Mucosa of descending colon (tissue), 3 donors: ENCODE measurements around the gene SYNPR. TPM values are rescaled to one million over a fixed set of nuclear protein-coding genes. Genes with fewer than 3 reads are reported as not detected.

Source experiments
- ATAC-seq: fragments of 200-7000 bp; cut with Tn5 transposase; one replicate; pipeline ENCODE4 v1.9.1; 2020; ENCODE audit warnings: mild to moderate bottlenecking, moderate library complexity
- DNase-seq, 3 donors: peaks; one replicate each; pipeline ENCODE4 v3.0.0-alpha.2; 2020
- H3K36me3 ChIP-seq: fragments of 200-600 bp; one replicate; pipeline ENCODE4 v1.8.0; 2021; ENCODE audit warnings: low read depth, mild to moderate bottlenecking
- H3K4me1 ChIP-seq: fragments of 200-600 bp; one replicate; pipeline ENCODE4 v1.8.0; 2021; ENCODE audit warnings: low read depth, mild to moderate bottlenecking
- H3K4me3 ChIP-seq: fragments of 200-600 bp; one replicate; pipeline ENCODE4 v1.8.0; 2021; ENCODE audit warnings: mild to moderate bottlenecking
- H3K9me3 ChIP-seq: fragments of 200-600 bp; one replicate; pipeline ENCODE4 v1.8.0; 2021; ENCODE audit warnings: mild to moderate bottlenecking
- intact Hi-C, 2 donors: fragments of 100-400 bp; cut with DNase I in 1 of 2; cut with micrococcal nuclease in 1 of 2; formaldehyde crosslinking; loops; one replicate each; pipeline versions ENCODE4 v1.11.0 to v1.11.1; 2022; cut with DNase I, micrococcal nuclease
- total RNA-seq, 3 donors: library from RNA; stranded (reverse); fragmentation: NEBNext Ultra II Directional in 2 of 3; extraction: Animal tissue kit (Norgen Biotek cat#: 25700) in 2 of 3; gene quantifications; one replicate each; pipeline versions ENCODE4 v1.2.1 to v1.2.4, GENCODE V29; 2021 to 2023
- TF ChIP-seq, protein P1 (sequence below): fragments of 200-600 bp; IDR thresholded peaks from one replicate; pipeline ENCODE4 v1.8.0; 2022; ENCODE audit warnings: antibody characterized with exemption, mild to moderate bottlenecking
- donor health status: DM: no; HTN: no; CAD: no; lungs with moderate emphysema.
- donor health status: DM: no; HTN: no; CAD: no.
- donor health status: DM: no; HTN: yes; CAD: no.

Gene SYNPR
- total RNA-seq, 3 donors from 2014 or later = not detected

DNA sequence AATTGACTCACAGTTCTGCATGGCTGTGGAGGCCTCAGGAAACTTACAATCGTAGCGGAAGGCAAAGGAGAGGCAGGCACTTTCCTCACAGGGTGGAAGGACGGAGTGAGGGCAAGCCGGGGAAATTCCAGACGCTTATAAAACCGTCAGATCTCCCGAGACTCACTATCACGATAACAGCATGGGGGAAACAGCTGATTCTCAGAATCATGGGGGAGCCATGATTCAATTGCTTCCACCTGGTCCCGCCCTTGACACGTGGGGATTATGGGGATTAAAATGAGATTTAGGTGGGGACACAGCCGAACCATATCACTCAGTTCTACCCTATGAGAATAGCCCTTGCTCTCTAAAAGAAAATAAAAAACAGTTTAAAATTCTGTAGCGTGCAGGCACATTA lies 13.4 kb upstream of the SYNPR start:
- DNase-seq (no peak), ATAC-seq (no peak)
- intact Hi-C loops = no loop called here
- H3K4me1 ChIP-seq = no peaks in the 10 kb centered on the region
- no peak overlapping the region for H3K4me3 ChIP-seq
- no peaks in the 10 kb centered on the region for H3K36me3 ChIP-seq
- no peaks in the 10 kb centered on the region for H3K9me3 ChIP-seq
- TF ChIP-seq, protein P1, sequence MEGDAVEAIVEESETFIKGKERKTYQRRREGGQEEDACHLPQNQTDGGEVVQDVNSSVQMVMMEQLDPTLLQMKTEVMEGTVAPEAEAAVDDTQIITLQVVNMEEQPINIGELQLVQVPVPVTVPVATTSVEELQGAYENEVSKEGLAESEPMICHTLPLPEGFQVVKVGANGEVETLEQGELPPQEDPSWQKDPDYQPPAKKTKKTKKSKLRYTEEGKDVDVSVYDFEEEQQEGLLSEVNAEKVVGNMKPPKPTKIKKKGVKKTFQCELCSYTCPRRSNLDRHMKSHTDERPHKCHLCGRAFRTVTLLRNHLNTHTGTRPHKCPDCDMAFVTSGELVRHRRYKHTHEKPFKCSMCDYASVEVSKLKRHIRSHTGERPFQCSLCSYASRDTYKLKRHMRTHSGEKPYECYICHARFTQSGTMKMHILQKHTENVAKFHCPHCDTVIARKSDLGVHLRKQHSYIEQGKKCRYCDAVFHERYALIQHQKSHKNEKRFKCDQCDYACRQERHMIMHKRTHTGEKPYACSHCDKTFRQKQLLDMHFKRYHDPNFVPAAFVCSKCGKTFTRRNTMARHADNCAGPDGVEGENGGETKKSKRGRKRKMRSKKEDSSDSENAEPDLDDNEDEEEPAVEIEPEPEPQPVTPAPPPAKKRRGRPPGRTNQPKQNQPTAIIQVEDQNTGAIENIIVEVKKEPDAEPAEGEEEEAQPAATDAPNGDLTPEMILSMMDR = no peak

DNA sequence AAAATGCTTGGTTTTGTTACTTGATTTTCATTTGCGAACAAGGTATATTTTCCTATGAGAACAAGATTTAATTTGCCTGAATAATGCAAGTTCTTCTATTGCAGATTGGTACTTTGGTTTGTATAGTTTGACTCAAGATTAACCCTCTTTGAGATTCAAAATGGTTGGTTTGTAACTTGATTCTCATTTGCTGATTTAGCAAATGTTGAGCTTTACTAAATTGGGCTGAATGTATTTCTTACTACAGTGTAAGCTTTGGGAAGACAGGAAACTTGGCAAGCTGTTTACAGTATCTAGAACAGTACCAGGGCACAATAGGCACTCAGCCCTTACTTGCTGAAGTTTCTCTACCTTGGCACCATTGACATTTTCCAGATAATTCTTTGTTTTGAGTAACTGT lies 3.7 kb upstream of the SYNPR start:
- intact Hi-C loops = no loop called here
- DNase-seq = no peak
- Histone ChIP-seq H3K4me3 (no peak overlapping the region), H3K36me3 (no peaks in the 10 kb centered on the region), H3K4me1 (no peaks in the 10 kb centered on the region), H3K9me3 (no peaks in the 10 kb centered on the region)
- no peak for ATAC-seq
- TF ChIP-seq, protein P1 = no peak

DNA sequence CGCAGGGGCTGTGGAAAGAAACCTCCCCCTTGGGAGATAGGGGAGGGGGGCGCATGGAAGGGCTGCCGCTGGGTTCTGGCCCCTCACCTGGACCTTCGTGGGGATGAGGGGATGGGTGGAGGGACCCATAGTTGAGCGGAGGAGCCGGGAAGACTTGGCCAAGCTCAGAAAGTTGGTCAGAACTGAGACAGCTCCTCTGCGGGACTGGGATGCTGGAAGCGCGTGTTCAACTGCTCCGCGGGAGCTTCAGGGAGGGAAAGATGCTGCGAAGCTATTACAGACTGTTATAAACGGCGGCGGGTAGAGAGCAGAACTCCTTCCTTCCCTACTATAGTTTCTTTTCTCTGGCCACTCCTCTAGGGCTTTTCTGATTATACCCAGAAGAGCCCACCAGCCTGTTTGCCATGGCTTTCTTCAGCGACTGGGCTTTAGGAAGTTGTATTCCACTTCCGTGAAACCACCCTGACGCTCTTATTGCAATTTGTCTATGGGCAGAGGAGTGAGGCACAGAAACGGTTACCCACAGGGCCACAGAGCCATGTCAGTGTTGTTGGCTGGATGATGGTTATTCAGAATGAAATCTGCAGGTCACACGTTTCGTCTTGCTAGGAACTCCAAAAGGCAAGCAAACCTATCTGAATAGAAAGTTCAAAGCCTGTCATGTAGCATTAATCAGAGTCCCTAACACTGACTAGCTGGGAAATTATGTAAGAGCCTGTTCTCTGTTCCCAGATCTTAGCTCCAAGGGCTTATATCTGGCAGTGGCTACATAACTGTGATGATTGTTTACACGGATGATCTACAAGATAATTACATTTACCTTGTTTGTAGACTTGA lies 1.1 kb downstream of the SYNPR start:
- Histone ChIP-seq H3K9me3 (no peaks in the 10 kb centered on the region), H3K4me3 (no peak overlapping the region), H3K4me1 (no peaks in the 10 kb centered on the region), H3K36me3 (no peaks in the 10 kb centered on the region)
- ATAC-seq (no peak), DNase-seq (no peak)
- TF ChIP-seq, protein P1 = no peak
- intact Hi-C loops = no loop called here

DNA sequence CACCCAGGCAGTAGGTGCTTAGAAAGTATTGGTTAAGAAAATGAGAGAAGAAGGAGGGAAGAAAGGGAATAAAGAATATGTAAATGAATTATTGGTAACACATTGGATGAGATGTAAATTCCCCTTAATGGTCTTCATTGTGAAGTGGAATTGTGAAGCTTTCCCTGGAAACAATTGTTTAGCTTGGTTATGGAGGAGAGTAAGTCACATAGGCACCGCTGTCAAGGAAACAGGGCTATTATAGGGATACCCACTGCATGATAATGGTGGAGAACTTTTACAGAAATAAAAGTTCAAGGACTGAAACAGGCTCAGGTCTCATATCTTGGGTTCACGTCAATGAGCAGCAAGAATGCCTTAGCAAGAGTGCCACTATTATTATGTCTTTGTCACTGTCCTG lies 9.5 kb downstream of the SYNPR start:
- intact Hi-C loops = no loop called here
- Histone ChIP-seq H3K36me3 (no peaks in the 10 kb centered on the region), H3K9me3 (no peaks in the 10 kb centered on the region), H3K4me3 (no peak overlapping the region), H3K4me1 (no peaks in the 10 kb centered on the region)
- no peak for ATAC-seq
- TF ChIP-seq, protein P1 = no peak
- no peak for DNase-seq

DNA sequence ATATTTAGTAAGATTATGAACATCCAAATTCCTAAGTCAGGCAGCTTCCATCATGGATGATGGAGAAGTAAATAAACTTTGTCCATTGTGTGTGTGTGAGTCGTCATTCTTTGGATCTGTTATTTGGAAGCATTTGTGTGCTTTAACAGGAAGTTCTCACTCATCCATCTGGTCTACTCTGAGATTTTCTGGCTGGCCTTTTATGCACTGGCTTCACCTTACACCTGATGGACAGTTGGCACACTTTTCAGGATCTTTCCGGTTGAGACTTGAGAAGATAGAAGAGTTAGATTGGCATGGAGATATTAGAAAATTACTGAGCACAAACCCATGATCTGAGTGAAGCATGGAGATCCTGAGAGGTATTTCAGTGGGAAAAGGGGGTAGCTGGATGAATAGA lies 12.6 kb downstream of the SYNPR start:
- H3K9me3 ChIP-seq = no peaks in the 10 kb centered on the region
- H3K4me3 ChIP-seq = no peak overlapping the region
- no peak for ATAC-seq
- intact Hi-C loops = no loop called here
- no peak for DNase-seq
- no peaks in the 10 kb centered on the region for H3K36me3 ChIP-seq
- no peaks in the 10 kb centered on the region for H3K4me1 ChIP-seq
- TF ChIP-seq, protein P1 = no peak
